C4-2B (cell line): Measurements from ENCODE around the gene RGMB.

ENCODE experiments used
- H3K27ac ChIP-seq: fragments of 450-650 bp; 2 replicates; pipeline ENCODE4 v1.5.1; 2017
- CTCF ChIP-seq: fragments of 450-650 bp; conservative IDR thresholded peaks from 2 replicates; pipeline ENCODE4 v1.5.1; 2017; ENCODE audit warnings: mild to moderate bottlenecking
- ZFX ChIP-seq: fragments of 450-650 bp; IDR thresholded peaks from 2 replicates; pipeline ENCODE4 v1.6.1; 2017

RGMB gene

GRCh38 chr5:98770209-98770910, 3.1 kb upstream of the RGMB start:
- H3K27ac ChIP-seq: peak overlapping the region; percentile 49
- TF ChIP-seq ZFX (no peak), CTCF (no peak)

GRCh38 chr5:98770911-98771322, 2.5 kb upstream of the RGMB start:
- TF ChIP-seq CTCF: no peak
- TF ChIP-seq ZFX: no peak
- peak overlapping the region; percentile 49 for H3K27ac ChIP-seq

- TF ChIP-seq CTCF (peak; percentile 96), ZFX (no peak)
- no peak overlapping the region for H3K27ac ChIP-seq
Measured at GRCh38 chr5:98771382-98772109, 1.9 kb upstream of the RGMB start.

- TF ChIP-seq CTCF (no peak), ZFX (no peak)
Measured at GRCh38 chr5:98772415-98773213, 849 bp upstream of the RGMB start.

GRCh38 chr5:98773214-98773463, 324 bp upstream of the RGMB start:
- TF ChIP-seq ZFX: no peak
- TF ChIP-seq CTCF: no peak
- H3K27ac ChIP-seq: peak overlapping the region; percentile 98

More at GRCh38 chr5:98772415-98773213, 849 bp upstream of the RGMB start:
- H3K27ac ChIP-seq: peak overlapping the region; percentile 98

GRCh38 chr5:98774192-98775033, 950 bp downstream of the RGMB start:
- H3K27ac ChIP-seq: peak overlapping the region; percentile 98
- peak; percentile 5; the same call in 1 of the 2 replicates for TF ChIP-seq CTCF
- peak; percentile 59 for TF ChIP-seq ZFX
